Measurements from ENCODE around the gene TMEM132C. TPM values are rescaled to one million over a fixed set of nuclear protein-coding genes. Genes with fewer than 3 reads are reported as not detected.

The TMEM132C gene
- total RNA-seq, 1 donor from 2014 or later, result 61.8 TPM

DNA sequence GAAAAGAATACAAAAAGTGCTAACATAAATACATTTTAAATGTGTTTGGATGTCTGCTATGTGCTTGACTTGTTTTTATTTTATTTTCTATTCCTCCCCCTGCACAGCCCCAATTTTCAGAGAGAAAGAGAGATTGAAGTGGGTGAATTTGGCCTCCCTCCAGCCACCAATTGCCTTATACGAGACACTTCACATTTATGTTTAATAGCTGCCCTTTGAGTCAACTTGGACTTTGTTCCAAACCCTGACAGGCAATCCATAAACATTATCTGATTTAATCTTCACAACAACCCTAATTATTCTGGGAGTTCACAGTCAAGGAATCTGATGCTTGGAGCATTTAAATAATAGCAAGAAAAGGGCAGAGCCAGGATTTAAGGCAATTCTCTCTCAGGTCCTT, 395.1 kb downstream of the TMEM132C start:
- Mint-ChIP-seq H3K27me3 (peaks cover 13% of the 10 kb centered on the region), H3K36me3 (peaks cover under 1% of the 10 kb centered on the region), H3K4me1 (ENCODE audit: unreplicated experiment) (peaks cover 13% of the 10 kb centered on the region), H3K9me3 (peaks cover 2% of the 10 kb centered on the region), H3K4me3 (no peak overlapping the region), H3K27ac (no peak overlapping the region)
- TF ChIP-seq, protein P1, sequence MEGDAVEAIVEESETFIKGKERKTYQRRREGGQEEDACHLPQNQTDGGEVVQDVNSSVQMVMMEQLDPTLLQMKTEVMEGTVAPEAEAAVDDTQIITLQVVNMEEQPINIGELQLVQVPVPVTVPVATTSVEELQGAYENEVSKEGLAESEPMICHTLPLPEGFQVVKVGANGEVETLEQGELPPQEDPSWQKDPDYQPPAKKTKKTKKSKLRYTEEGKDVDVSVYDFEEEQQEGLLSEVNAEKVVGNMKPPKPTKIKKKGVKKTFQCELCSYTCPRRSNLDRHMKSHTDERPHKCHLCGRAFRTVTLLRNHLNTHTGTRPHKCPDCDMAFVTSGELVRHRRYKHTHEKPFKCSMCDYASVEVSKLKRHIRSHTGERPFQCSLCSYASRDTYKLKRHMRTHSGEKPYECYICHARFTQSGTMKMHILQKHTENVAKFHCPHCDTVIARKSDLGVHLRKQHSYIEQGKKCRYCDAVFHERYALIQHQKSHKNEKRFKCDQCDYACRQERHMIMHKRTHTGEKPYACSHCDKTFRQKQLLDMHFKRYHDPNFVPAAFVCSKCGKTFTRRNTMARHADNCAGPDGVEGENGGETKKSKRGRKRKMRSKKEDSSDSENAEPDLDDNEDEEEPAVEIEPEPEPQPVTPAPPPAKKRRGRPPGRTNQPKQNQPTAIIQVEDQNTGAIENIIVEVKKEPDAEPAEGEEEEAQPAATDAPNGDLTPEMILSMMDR (conservative IDR thresholded peaks at IDR 0.05), result no peak
- no peak for DNase-seq (ENCODE audit: extremely low spot score, unreplicated experiment)

- no peak overlapping the region for H3K4me3 Mint-ChIP-seq
- peaks cover 12% of the 10 kb centered on the region for H3K27me3 Mint-ChIP-seq
- no peak overlapping the region for H3K27ac Mint-ChIP-seq
- peaks cover 13% of the 10 kb centered on the region for H3K4me1 Mint-ChIP-seq (ENCODE audit: unreplicated experiment)
- no peaks in the 10 kb centered on the region for H3K36me3 Mint-ChIP-seq
- peaks cover 8% of the 10 kb centered on the region for H3K9me3 Mint-ChIP-seq
- TF ChIP-seq, protein P1 (conservative IDR thresholded peaks at IDR 0.05), result no peak
- no peak for DNase-seq (ENCODE audit: extremely low spot score, unreplicated experiment)
These were observed 397.5 kb downstream of the TMEM132C start for GRCh38 chr12:128664501-128664900.

DNA sequence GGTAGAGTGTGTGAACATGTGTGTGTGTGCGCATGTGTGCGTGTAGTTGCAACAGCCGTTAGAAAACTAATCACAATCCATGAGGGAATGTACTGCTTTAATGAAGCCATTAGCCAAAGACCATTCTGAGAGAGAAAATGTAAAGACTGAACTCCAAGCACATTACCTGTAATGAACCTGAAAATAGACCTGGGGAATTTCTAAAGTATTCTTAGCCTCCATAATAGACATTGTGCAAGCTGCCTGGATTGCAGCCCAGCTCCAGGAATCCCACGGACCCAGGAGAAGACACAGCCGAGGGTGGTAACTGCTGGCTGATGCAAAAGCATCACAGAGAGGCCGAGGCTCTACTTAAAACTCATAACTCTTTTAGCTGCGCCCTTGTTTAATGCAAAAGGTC, 400.2 kb downstream of the TMEM132C start:
- no peak for DNase-seq (ENCODE audit: extremely low spot score, unreplicated experiment)
- Mint-ChIP-seq H3K36me3 (peaks cover 11% of the 10 kb centered on the region), H3K27me3 (peaks cover 5% of the 10 kb centered on the region), H3K4me3 (no peak overlapping the region), H3K4me1 (ENCODE audit: unreplicated experiment) (peaks cover under 1% of the 10 kb centered on the region), H3K27ac (no peak overlapping the region), H3K9me3 (peaks cover 16% of the 10 kb centered on the region)
- TF ChIP-seq, protein P1 (conservative IDR thresholded peaks at IDR 0.05), result no peak

GRCh38 chr12:128671528-128672042, 404.6 kb downstream of the TMEM132C start:
- Mint-ChIP-seq H3K27me3 (peaks cover 4% of the 10 kb centered on the region), H3K27ac (no peak overlapping the region), H3K9me3 (peaks cover 16% of the 10 kb centered on the region), H3K36me3 (peaks cover 15% of the 10 kb centered on the region), H3K4me1 (ENCODE audit: unreplicated experiment) (peaks cover 5% of the 10 kb centered on the region), H3K4me3 (no peak overlapping the region)
- TF ChIP-seq, protein P1 (conservative IDR thresholded peaks at IDR 0.05), result no peak
- no peak for DNase-seq (ENCODE audit: extremely low spot score, unreplicated experiment)

DNA sequence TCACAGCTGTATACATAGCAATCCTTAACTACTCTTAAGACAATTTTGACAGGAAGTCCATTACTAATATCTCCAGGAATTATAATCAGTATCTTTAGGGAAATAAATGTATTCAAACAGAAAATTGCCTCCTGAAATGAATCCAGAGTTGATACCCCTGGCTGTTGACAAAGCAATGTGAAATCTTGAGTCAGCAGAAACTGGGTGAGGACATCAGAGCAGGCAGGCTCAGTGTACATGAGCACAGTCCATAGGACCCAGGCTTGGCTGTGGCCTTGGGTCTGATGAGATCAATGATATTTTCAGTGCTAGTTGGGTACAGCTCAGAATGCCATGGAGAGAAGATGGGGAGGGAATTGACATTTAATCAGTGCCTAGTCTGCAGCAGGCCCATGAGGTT, 405.5 kb downstream of the TMEM132C start:
- Mint-ChIP-seq H3K9me3 (peaks cover 11% of the 10 kb centered on the region), H3K4me1 (ENCODE audit: unreplicated experiment) (peaks cover 5% of the 10 kb centered on the region), H3K27me3 (peaks cover 4% of the 10 kb centered on the region), H3K36me3 (peaks cover 15% of the 10 kb centered on the region), H3K27ac (no peak overlapping the region), H3K4me3 (no peak overlapping the region)
- TF ChIP-seq, protein P1 (conservative IDR thresholded peaks at IDR 0.05), result no peak
- DNase-seq (ENCODE audit: extremely low spot score, unreplicated experiment), result no peak

- DNase-seq (ENCODE audit: extremely low spot score, unreplicated experiment), result no peak
- H3K9me3 Mint-ChIP-seq, result peaks cover 8% of the 10 kb centered on the region
- H3K4me1 Mint-ChIP-seq (ENCODE audit: unreplicated experiment), result peaks cover 5% of the 10 kb centered on the region
- TF ChIP-seq, protein P1 (conservative IDR thresholded peaks at IDR 0.05), result no peak
- peaks cover 4% of the 10 kb centered on the region for H3K27me3 Mint-ChIP-seq
- no peak overlapping the region for H3K27ac Mint-ChIP-seq
- H3K4me3 Mint-ChIP-seq, result no peak overlapping the region
- H3K36me3 Mint-ChIP-seq, result peaks cover 15% of the 10 kb centered on the region
These were observed 405.9 kb downstream of the TMEM132C start for GRCh38 chr12:128672893-128673292.

Data from type B pancreatic cell (in vitro differentiated cells).